Anterior cingulate cortex (tissue), 58 donors: Measurements from ENCODE around the gene MLKL.
"Not testable (repeated sequence)": the region's sequence is repeated elsewhere in the genome, so short reads cannot be mapped to it uniquely, and the experiment has no call there.

Experiments
- DNase-seq, 58 donors: peaks; one replicate each; lab custom pipeline; 2025; lab: John Stamatoyannopoulos, UW

MLKL gene

DNA sequence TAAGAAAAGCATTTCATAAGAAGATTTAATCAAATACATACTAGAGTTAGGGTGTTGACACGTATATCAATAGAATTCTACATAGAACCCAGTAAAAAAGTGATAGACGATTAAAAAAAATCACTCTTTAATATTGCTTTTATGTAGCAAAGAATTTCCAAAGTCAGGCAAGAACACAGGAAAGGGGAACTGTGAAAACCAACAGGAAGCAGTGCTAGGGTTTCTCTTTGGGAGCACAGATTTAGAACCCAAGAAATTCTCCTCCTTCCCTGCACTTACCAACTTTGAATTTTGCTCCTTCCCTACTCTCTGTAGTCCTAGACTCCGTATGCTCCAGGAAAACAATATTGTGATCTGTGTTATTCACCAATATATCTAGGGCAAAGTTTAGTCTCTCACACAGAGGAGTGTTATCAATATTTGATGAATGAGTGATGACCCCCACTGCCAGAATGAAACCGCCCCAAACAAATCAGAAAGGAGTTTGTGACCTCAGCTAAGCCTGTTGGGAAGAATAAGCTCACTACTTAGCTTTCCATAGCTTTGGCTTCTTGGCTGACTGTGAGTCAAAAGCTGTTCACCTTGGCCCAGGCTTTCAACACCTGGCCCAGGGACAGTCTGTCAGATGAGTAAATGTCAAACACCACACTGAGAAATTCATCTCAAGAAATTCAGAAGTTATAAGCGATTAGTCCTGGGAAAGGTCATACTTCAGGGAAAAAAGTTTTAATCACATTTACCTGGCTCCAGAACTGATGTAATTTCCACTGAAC, 42.6 kb downstream of the MLKL start:
- no peak for DNase-seq

DNA sequence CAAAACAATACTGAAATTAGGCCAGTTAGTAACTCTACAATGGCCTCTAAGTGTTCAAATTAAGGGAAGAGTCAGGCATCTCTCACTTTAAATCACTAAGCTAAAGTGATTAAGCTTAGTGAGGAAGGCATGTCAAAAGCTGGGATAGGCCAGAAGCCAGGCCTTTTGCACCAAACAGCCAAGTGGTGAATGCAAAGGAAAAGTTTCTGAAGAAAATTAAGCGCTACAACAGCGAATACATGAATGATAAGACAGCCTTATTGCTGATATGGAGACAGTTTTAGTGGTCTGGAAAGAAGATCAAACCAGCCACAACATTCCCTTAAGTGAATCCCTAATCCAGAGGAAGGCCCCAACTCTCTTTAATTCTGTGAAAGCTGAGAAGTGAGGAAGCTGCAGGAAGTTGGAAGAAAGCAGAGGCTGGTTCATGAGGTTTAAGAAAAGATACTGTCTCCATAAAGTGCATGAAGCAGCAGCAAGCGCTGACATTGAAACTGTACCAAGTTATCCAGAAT, 46.1 kb downstream of the MLKL start:
- DNase-seq, result no peak

DNA sequence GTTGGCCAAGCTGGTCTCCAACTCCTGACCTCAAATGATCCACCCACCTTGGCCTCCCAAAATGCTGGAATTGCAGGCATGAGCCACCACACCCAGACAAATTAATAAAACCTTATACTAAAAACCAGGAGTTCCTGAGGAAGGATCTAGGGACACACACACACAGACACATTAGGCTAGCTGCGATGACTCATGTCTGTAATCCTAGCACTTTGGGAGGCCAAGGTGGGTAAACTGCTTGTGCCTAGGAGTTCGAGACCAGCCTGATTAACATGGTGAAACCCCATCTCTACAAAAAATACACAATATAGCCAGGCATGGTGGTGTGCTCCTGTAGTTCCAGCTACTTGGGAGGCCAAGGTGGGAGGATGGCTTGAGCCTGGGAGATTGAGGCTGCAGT, 47.8 kb downstream of the MLKL start:
- DNase-seq, result not testable (repeated sequence)

- no peak for DNase-seq
These were observed 48.4 kb downstream of the MLKL start for GRCh38 chr16:74652249-74652648.

DNA sequence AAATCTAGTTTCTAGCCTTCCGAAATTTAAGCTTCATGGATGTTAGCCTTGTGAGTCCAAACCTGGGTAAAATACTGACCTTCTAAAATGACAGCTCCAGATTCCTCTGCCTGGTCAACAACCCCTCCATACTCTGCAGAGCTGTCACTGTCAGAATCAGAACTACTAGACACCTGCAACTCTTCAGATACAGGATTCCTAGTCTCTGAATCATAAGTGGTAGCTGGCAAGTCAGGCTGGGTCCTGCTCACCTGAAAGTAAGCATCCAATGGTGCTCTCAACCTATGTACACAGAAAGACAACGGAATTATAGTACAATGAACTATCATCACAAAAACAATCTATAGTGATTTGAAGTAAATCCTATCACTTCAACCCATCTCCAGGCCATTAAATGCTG, 48.8 kb downstream of the MLKL start:
- DNase-seq, result no peak

DNA sequence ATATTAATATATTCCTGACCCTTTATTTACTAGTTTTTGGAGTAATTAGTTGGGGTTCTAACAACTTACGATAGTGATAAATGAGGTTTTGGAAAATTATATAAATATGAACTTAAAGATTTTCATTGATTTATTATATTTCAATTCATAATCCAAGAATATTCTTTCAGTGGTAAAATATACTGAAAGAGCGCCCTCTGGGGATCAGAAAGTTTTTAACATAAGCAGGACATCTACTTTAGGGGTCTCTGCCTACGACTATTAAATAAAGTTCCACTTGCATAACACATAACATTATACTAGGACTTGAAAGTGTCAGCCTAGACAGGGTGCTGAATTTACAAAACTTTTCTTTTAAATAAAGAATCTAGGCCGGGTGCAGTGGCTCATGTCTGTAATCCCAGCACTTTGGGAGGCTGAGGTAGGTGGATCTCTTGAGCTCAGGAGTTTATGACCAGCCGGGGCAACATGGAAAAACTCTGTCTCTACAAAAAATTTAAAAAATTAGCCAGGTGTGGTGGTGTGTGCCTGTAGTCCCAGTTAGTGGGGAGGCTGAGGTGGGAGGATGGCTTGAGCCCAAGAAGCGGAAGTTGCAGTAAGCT, 49.6 kb downstream of the MLKL start:
- DNase-seq, result no peak

GRCh38 chr16:74649839-74650504, 50.7 kb downstream of the MLKL start:
- DNase-seq, result no peak

DNA sequence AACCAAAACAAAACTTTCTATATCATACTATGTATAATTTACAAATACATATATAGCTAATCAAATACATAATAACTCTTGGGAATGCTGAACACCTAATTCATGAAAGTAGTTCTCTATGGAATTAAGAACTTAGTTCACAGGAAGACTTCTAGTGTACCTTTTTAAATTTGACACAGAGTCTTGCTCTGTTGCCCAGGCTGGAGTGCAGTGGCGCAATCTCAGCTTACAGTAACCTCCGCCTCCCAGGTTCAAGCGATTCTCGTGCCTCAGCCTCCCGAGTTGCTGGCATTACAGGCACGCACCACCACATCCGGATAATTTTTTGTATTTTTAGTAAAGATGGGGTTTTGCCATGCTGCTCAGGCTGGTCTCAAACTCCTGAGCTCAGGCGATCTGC, 58.7 kb downstream of the MLKL start:
- no peak for DNase-seq

GRCh38 chr16:74637742-74638453, 62.8 kb downstream of the MLKL start:
- DNase-seq, result no peak

GRCh38 chr16:74635303-74635702, 65.4 kb downstream of the MLKL start:
- DNase-seq, result no peak

- no peak for DNase-seq
These were observed 67.0 kb downstream of the MLKL start for GRCh38 chr16:74633686-74634085.

GRCh38 chr16:74627506-74628220, 73.0 kb downstream of the MLKL start:
- DNase-seq, result no peak

- no peak for DNase-seq
These were observed 73.8 kb downstream of the MLKL start for GRCh38 chr16:74626741-74627416.

DNA sequence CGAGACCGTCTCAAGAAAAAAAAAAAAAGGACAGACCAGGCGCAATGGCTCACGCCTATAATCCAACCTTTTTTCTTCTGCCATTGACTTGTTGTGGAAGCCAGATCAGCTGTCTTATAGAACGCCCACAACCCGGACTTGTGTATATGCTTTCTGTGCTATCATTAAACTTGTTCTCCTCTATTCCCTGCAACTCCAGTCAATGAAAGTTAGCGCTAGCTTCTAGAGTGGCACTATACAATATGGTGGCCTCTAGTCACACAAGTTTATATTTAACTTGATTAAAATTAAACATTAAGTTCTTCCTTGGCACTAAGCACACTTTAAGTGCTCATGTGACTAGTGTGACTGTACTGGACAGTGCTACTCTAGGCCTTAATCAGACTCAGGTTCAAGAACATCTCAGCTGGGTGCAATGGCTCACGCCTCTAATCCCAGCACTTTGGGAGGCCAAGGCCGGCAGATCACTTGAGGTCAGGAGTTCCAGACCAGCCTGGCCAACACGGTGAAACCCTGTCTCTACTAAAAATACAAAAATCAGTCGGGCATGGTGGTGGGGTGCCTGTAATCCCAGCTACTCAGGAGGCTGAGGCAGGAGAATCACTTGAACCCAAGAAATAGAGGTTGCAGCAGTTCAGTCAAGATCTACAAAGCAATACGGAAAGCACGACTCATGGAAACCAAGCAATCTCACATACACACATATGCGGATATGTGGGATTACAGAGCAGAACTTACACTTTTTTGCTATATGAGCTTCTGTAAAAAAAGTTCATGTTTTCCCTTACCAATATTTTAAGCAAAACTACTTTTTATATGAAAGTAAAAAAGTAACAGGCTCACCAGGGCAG, 74.9 kb downstream of the MLKL start:
- DNase-seq, result no peak

DNA sequence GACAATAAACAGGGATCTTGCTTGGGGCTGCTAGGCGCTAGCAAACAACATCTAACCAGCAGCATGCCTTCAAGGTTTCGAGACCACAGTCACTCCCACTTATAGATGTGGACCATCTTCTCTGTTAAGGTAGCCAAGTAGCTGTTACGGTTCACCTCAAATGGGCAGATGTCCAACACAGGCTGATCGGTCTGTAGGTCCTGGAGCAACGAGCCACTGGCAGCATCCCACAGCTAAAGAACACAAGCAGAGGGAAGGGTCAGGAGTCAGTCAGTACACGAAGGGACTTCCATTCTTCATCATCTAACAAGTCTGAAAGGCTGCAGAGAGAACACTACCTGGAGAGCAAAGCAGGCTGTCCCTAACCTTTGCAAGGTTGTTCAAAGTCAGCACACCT, 76.8 kb downstream of the MLKL start:
- DNase-seq, result no peak

DNA sequence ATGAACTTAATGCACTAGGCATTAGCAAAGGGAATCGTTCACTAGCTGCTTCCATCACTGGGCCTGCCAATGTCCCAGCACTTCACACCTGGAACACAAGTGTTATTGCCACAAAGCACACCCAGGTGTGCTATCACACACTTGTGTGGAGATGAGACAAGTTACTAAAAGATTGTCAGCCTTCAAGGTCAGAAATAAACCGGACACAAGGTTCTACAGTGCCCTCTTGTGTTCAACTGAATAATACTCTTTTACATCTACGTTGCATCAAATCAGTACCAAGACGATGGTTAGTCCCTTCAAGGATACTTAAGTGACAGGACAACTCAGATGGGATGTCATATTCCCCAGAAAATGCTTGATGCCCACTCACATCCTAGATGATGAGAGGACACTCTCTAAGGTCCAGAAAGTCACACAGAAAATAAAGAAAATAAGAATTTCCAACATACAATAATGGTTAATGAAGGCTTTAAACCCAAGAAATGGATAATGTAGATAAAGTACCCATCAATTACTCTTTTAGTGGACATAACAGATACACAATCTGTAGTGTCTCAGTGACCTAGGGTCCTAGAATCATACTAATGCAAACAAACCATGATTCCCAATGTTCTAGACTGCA, 77.3 kb downstream of the MLKL start:
- DNase-seq, result peak in 4 of 58 donors; percentile 1 to 38 (median 6)

DNA sequence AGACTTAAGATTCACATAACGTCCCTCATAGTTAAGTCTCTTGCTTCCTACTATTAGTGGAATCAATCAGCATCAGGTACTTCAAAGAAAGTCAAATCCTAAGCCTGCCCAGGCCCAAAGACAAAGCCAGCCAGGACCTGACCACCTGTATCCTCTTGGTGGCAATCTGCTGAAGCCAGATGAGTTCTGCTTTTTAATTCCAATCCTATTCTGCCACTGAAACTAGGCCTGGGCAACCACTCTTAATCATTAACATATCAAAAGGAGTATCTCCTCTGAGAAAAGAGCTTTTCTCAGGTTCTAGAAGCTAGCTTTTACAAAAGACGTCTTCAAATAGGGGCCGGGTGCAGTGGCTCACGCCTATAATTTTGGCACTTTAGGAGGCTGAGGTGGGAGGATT, 78.7 kb downstream of the MLKL start:
- no peak for DNase-seq
